ENCODE results near the gene MAPK12. TPM values are rescaled to one million over a fixed set of nuclear protein-coding genes. Genes with fewer than 3 reads are reported as not detected.

The MAPK12 gene
- total and polyA plus RNA-seq, 2 of the 4 experiments (the other 2 are of a cell fraction): 41.0 to 56.3 TPM

DNA sequence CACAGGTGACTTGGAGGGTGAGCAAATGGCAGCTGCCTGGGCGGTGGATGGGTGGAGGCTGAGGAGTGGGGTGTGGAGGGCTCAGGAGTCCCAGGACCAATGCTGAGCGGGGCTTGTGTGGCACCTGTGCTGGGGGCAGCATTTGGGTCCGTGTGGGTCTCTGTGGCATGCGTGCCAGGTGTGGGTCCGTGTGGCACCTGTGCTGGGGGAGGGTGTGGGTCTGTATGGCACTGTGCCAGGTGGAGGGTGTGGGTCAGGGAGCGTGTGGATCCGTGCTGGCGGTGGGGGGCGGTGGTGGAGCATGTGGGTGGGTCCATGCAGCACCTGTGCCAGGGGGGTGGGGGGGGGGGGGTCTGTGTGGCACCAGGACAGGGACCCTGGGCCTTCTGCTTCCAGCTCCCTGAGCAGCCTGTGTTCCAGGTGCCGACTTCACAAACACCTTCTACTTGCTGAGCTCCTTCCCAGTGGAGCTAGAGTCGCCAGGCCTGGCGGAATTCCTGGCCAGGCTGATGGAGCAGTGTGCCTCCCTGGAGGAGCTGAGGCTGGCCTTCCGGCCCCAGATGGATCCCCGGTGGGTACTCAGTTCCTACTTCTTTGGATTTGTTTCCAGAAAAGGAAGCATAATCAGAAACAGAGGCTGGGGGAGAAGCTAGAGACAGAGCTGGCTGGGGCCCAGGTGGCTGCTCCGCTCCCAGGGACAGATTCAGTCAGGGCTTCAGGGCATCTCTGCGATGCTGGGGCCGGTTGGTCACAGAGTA, 46.0 kb downstream of the MAPK12 start:
- Histone ChIP-seq H2BK15ac (ENCODE audit: low read depth, low read length) (no peak overlapping the region), H3K4me2 (ENCODE audit: low read depth, low read length) (no peak overlapping the region), H3K4me3 (ENCODE audit: insufficient read depth, low read depth, low read length) (no peak overlapping the region), H4K91ac (ENCODE audit: insufficient read depth, low read depth, low read length) (no peak overlapping the region), H3K56ac (ENCODE audit: extremely low read depth, insufficient read depth, low read length) (no peak overlapping the region), H3K36me3 (ENCODE audit: control insufficient read depth, insufficient read depth, low read length) (peaks cover 69% of the 10 kb centered on the region), H2AFZ (replicated peaks; ENCODE audit: low read length, poor library complexity) (no peak overlapping the region), H2BK5ac (ENCODE audit: low read depth, low read length, poor library complexity, severe bottlenecking) (no peak overlapping the region), H3K79me1 (ENCODE audit: low read depth in 1 of 2, low read length in 2 of 2) (peaks cover 24 to 48% of the 10 kb centered on the region in 2 experiments), H3K27ac (ENCODE audit: insufficient read depth, low read length) (no peak overlapping the region), H3K9me3 (ENCODE audit: control insufficient read depth, insufficient read depth, low read length) (no peaks in the 10 kb centered on the region), H2BK20ac (ENCODE audit: low read depth, low read length) (no peak overlapping the region), H3K9me1 (ENCODE audit: insufficient read depth, low read length) (peaks cover 3% of the 10 kb centered on the region; the same call in 1 of the 2 replicates), H2AK9ac (replicated peaks; ENCODE audit: low read depth, low read length, poor library complexity) (no peak overlapping the region), H3K23ac (ENCODE audit: low read depth, low read length) (no peak overlapping the region), H3K4ac (ENCODE audit: low read depth, low read length) (no peak overlapping the region), H3K9ac (ENCODE audit: low read depth, low read length) (no peak overlapping the region), H3K14ac (replicated peaks; ENCODE audit: low read depth, low read length) (no peak overlapping the region), H2BK120ac (ENCODE audit: low read depth, low read length) (no peak overlapping the region), H3K4me1 (ENCODE audit: control insufficient read depth, insufficient read depth, low read length) (no peaks in the 10 kb centered on the region), H4K5ac (ENCODE audit: low read depth, low read length) (no peak overlapping the region), H4K8ac (ENCODE audit: low read depth in 2 of 2, low read length in 2 of 2) (no peak overlapping the region), H3K18ac (ENCODE audit: low read depth, low read length) (no peak overlapping the region), H2AK5ac (ENCODE audit: low read depth, low read length) (no peak overlapping the region), H3K27me3 (ENCODE audit: control insufficient read depth, insufficient read depth, low read length) (no peaks in the 10 kb centered on the region), H4K20me1 (ENCODE audit: insufficient read depth, low read length) (peaks cover 65% of the 10 kb centered on the region)
- no peak for ATAC-seq (ENCODE audit: low read depth)
- no peak for TF ChIP-seq POLR2A (IDR thresholded peaks at IDR 0.05; ENCODE audit: low read depth, low read length)
- no peak for TF ChIP-seq MXI1 (IDR thresholded peaks at IDR 0.05; ENCODE audit: borderline replicate concordance, low read depth, low read length)
- no peak for TF ChIP-seq RFX5 (IDR thresholded peaks at IDR 0.05; ENCODE audit: low read depth, low read length)
- no peak for TF ChIP-seq CHD1 (IDR thresholded peaks at IDR 0.05; ENCODE audit: low read depth, low read length)
- no peak for TF ChIP-seq BHLHE40 (IDR thresholded peaks at IDR 0.05; ENCODE audit: low read depth, low read length)
- no peak for TF ChIP-seq CEBPB (IDR thresholded peaks at IDR 0.05; ENCODE audit: low read depth, low read length)
- no peak for TF ChIP-seq RCOR1 (IDR thresholded peaks at IDR 0.05; ENCODE audit: insufficient replicate concordance, low read length)
- no peak for TF ChIP-seq RAD21 (IDR thresholded peaks at IDR 0.05; ENCODE audit: low read length)
- TF ChIP-seq, protein P1, sequence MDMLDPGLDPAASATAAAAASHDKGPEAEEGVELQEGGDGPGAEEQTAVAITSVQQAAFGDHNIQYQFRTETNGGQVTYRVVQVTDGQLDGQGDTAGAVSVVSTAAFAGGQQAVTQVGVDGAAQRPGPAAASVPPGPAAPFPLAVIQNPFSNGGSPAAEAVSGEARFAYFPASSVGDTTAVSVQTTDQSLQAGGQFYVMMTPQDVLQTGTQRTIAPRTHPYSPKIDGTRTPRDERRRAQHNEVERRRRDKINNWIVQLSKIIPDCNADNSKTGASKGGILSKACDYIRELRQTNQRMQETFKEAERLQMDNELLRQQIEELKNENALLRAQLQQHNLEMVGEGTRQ (IDR thresholded peaks at IDR 0.05; ENCODE audit: low read depth, low read length): no peak
- TF ChIP-seq MAZ (IDR thresholded peaks at IDR 0.05; ENCODE audit: borderline replicate concordance, low read depth, low read length): no peak
- no peak for TF ChIP-seq FOS (IDR thresholded peaks at IDR 0.05; ENCODE audit: low read depth, low read length)
- no peak for TF ChIP-seq MAFK (IDR thresholded peaks at IDR 0.05; ENCODE audit: low read depth, low read length)
- TF ChIP-seq, protein P2, sequence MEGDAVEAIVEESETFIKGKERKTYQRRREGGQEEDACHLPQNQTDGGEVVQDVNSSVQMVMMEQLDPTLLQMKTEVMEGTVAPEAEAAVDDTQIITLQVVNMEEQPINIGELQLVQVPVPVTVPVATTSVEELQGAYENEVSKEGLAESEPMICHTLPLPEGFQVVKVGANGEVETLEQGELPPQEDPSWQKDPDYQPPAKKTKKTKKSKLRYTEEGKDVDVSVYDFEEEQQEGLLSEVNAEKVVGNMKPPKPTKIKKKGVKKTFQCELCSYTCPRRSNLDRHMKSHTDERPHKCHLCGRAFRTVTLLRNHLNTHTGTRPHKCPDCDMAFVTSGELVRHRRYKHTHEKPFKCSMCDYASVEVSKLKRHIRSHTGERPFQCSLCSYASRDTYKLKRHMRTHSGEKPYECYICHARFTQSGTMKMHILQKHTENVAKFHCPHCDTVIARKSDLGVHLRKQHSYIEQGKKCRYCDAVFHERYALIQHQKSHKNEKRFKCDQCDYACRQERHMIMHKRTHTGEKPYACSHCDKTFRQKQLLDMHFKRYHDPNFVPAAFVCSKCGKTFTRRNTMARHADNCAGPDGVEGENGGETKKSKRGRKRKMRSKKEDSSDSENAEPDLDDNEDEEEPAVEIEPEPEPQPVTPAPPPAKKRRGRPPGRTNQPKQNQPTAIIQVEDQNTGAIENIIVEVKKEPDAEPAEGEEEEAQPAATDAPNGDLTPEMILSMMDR (conservative IDR thresholded peaks at IDR 0.05; ENCODE audit: low read depth, low read length): no peak
- no peak for TF ChIP-seq SMC3 (IDR thresholded peaks at IDR 0.05; ENCODE audit: low read depth, low read length)
- no peak for TF ChIP-seq NFE2L2 (IDR thresholded peaks at IDR 0.05; ENCODE audit: low read depth, low read length)
- TF ChIP-seq, protein P3, sequence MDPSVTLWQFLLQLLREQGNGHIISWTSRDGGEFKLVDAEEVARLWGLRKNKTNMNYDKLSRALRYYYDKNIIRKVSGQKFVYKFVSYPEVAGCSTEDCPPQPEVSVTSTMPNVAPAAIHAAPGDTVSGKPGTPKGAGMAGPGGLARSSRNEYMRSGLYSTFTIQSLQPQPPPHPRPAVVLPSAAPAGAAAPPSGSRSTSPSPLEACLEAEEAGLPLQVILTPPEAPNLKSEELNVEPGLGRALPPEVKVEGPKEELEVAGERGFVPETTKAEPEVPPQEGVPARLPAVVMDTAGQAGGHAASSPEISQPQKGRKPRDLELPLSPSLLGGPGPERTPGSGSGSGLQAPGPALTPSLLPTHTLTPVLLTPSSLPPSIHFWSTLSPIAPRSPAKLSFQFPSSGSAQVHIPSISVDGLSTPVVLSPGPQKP (IDR thresholded peaks at IDR 0.05; ENCODE audit: borderline replicate concordance, low read depth, low read length): no peak
- DNase-seq: no peak
- no TSS peak for BruUV-seq (replicated peaks)
- intact Hi-C loops (cut with micrococcal nuclease) (no loop called here), in situ Hi-C loops (cut with MboI; ENCODE audit: low sequenced_read_pairs) (loop anchor here (25.0 kb wide), 1 partner anchor 403 kb away; no protein-coding TSS in a partner anchor), dilution Hi-C loops (cut with HindIII; ENCODE audit: low sequenced_read_pairs, unreplicated experiment) (no loop called here)
- ChIA-PET POLR2A (ENCODE audit: unreplicated experiment) (no interaction called here), CTCF (no interaction called here)
- 96% methylated on average over 5 of the region's 17 CpGs; no CpG with 5 or more reads in 1 of the 2 experiments for WGBS, 2 experiments (ENCODE audit: extremely low coverage in 2 of 2, insufficient read length in 1 of 2)
